Measurements from ENCODE around the gene MKS1.

Gene MKS1

DNA sequence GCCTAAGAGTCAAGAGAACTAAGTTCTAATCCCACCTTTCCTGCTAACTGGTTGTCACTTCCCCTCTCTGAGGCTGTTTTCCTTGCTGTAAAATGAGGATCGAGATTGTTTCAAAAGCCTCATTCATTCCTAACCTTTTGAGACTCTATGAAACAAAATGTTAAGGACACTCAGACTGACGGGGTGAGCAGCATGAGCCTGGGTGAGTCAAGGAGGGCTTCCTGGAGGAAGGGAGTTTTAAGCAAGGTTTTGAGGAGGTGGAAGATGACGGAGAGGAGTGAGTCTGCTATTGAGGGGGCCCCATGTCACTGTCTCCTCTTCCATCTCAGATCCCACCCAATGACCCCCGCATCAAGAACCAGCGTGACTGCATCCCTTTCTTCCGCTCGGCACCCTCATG lies 22.4 kb downstream of the MKS1 start:
- H3K4me3 ChIP-seq (ENCODE audit: low read length), result no peak overlapping the region
- no peaks in the 10 kb centered on the region for H3K36me3 ChIP-seq (replicated peaks; ENCODE audit: insufficient read depth, low read length)
- H3K27ac ChIP-seq (ENCODE audit: low read length), result no peak overlapping the region
- TF ChIP-seq, protein P1, sequence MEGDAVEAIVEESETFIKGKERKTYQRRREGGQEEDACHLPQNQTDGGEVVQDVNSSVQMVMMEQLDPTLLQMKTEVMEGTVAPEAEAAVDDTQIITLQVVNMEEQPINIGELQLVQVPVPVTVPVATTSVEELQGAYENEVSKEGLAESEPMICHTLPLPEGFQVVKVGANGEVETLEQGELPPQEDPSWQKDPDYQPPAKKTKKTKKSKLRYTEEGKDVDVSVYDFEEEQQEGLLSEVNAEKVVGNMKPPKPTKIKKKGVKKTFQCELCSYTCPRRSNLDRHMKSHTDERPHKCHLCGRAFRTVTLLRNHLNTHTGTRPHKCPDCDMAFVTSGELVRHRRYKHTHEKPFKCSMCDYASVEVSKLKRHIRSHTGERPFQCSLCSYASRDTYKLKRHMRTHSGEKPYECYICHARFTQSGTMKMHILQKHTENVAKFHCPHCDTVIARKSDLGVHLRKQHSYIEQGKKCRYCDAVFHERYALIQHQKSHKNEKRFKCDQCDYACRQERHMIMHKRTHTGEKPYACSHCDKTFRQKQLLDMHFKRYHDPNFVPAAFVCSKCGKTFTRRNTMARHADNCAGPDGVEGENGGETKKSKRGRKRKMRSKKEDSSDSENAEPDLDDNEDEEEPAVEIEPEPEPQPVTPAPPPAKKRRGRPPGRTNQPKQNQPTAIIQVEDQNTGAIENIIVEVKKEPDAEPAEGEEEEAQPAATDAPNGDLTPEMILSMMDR (IDR thresholded peaks at IDR 0.05; ENCODE audit: low read length), result no peak
- H3K27me3 ChIP-seq (replicated peaks; ENCODE audit: insufficient read depth, low read length), result peaks cover 86% of the 10 kb centered on the region
- DNase-seq, result no peak
- no peaks in the 10 kb centered on the region for H3K79me2 ChIP-seq (ENCODE audit: low read length)
- H2AFZ ChIP-seq (ENCODE audit: low read length), result no peak overlapping the region
- no peaks in the 10 kb centered on the region for H3K9me3 ChIP-seq (replicated peaks; ENCODE audit: insufficient read depth, low read length)
- H3K9ac ChIP-seq (ENCODE audit: low read length), result no peak overlapping the region
- no peaks in the 10 kb centered on the region for H3K9me2 ChIP-seq (replicated peaks; ENCODE audit: insufficient read depth, low read length)
- H3K4me1 ChIP-seq (ENCODE audit: low read length), result 0 out of 2 replicates have a peak, but pooled peaks cover 4% of the 10 kb centered on the region
- H3F3A ChIP-seq (ENCODE audit: insufficient read depth, low read length), result no peaks in the 10 kb centered on the region
- no peaks in the 10 kb centered on the region for H4K20me1 ChIP-seq (ENCODE audit: insufficient read depth, low read length)
- no peak overlapping the region for H3K4me2 ChIP-seq (ENCODE audit: low read depth, low read length)

DNA sequence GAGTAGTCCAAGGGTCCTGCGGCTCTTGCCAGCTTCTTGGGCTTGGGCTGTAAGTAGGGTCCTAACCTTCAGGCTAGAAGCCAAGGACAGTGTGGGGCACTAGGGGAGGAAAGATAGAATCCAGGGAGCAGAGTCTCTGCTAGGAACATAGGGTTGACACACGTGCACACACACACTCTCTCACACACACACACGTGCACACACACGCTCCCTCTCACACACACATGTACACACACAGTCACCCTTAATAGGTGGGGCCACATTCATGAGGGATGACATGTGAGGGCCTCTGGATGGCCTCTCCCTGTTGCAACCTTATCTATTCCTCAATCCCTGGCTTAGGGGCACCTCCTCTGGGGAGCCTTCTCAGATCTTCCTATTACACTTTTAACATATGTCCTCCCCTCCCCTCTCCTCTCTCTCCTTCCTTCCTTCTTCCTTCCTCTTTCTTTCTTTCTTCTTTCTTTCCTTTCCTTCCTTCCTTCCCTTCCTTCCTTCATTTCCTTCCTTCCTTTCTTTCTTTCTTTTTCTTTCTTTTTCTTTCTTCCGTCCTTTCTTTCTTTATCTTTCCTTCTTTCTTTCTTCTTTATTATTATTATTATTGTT lies 23.4 kb downstream of the MKS1 start:
- Histone ChIP-seq H3K27me3 (replicated peaks; ENCODE audit: insufficient read depth, low read length) (peaks cover 76% of the 10 kb centered on the region), H3K4me3 (ENCODE audit: low read length) (no peak overlapping the region), H3K79me2 (ENCODE audit: low read length) (no peaks in the 10 kb centered on the region), H3K9me3 (replicated peaks; ENCODE audit: insufficient read depth, low read length) (no peaks in the 10 kb centered on the region), H2AFZ (ENCODE audit: low read length) (no peak overlapping the region), H3K9ac (ENCODE audit: low read length) (no peak overlapping the region), H3K4me2 (ENCODE audit: low read depth, low read length) (no peak overlapping the region), H3K4me1 (ENCODE audit: low read length) (0 out of 2 replicates have a peak, but pooled peaks cover 4% of the 10 kb centered on the region), H3K27ac (ENCODE audit: low read length) (no peak overlapping the region), H3K9me2 (replicated peaks; ENCODE audit: insufficient read depth, low read length) (no peaks in the 10 kb centered on the region), H4K20me1 (ENCODE audit: insufficient read depth, low read length) (no peaks in the 10 kb centered on the region), H3K36me3 (replicated peaks; ENCODE audit: insufficient read depth, low read length) (no peaks in the 10 kb centered on the region), H3F3A (ENCODE audit: insufficient read depth, low read length) (no peaks in the 10 kb centered on the region)
- TF ChIP-seq, protein P1 (IDR thresholded peaks at IDR 0.05; ENCODE audit: low read length), result no peak
- no peak for TF ChIP-seq EZH2 (optimal IDR thresholded peaks at IDR 0.05; ENCODE audit: low read depth, low read length)
- no peak for TF ChIP-seq EZH2phosphoT487 (IDR thresholded peaks at IDR 0.05; ENCODE audit: low read length)
- DNase-seq, result no peak

DNA sequence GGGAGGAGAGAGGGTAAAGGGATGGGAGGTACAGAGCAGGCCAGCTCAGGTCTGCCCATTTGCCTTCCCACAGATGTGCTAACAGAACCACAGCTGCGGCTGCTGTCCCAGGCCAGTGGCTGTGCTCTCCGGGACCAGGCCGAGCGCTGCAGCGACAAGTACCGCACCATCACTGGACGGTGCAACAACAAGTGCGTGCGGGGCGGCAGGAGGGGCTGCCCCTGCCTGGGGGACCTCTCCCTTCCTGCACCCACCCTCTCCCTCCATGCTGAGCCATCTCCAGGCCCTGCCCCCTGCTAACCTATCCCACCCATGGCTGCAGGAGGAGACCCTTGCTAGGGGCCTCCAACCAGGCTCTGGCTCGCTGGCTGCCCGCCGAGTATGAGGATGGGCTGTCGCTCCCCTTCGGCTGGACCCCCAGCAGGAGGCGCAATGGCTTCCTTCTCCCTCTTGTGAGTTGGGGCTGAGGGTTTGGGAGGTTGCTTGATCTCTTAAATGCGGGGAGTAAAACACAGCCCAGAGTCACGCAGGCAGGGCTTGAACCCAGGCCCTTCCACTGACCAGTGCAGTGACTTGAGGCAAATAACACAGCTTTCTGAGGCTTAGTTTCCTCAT lies 25.3 kb downstream of the MKS1 start:
- no peaks in the 10 kb centered on the region for H4K20me1 ChIP-seq (ENCODE audit: insufficient read depth, low read length)
- H3K36me3 ChIP-seq (replicated peaks; ENCODE audit: insufficient read depth, low read length), result no peaks in the 10 kb centered on the region
- H3K27me3 ChIP-seq (replicated peaks; ENCODE audit: insufficient read depth, low read length), result peaks cover 59% of the 10 kb centered on the region
- no peak overlapping the region for H3K27ac ChIP-seq (ENCODE audit: low read length)
- no peak overlapping the region for H3K9ac ChIP-seq (ENCODE audit: low read length)
- no peak overlapping the region for H3K4me2 ChIP-seq (ENCODE audit: low read depth, low read length)
- H3K4me1 ChIP-seq (ENCODE audit: low read length), result 0 out of 2 replicates have a peak, but pooled peaks cover 4% of the 10 kb centered on the region
- no peaks in the 10 kb centered on the region for H3K9me2 ChIP-seq (replicated peaks; ENCODE audit: insufficient read depth, low read length)
- H3F3A ChIP-seq (ENCODE audit: insufficient read depth, low read length), result no peaks in the 10 kb centered on the region
- H3K9me3 ChIP-seq (replicated peaks; ENCODE audit: insufficient read depth, low read length), result no peaks in the 10 kb centered on the region
- H3K79me2 ChIP-seq (ENCODE audit: low read length), result no peaks in the 10 kb centered on the region
- TF ChIP-seq EZH2phosphoT487 (IDR thresholded peaks at IDR 0.05; ENCODE audit: low read length) (no peak), EZH2 (optimal IDR thresholded peaks at IDR 0.05; ENCODE audit: low read depth, low read length) (no peak)
- TF ChIP-seq, protein P1 (IDR thresholded peaks at IDR 0.05; ENCODE audit: low read length), result peak; percentile 20; the same call in 1 of the 2 replicates
- no peak overlapping the region for H3K4me3 ChIP-seq (ENCODE audit: low read length)
- H2AFZ ChIP-seq (ENCODE audit: low read length), result no peak overlapping the region
- no peak for DNase-seq

All from MM.1S (cell line).